HepG2 (cell line): ENCODE results near the gene CAPRIN2. TPM values are rescaled to one million over a fixed set of nuclear protein-coding genes. Genes with fewer than 3 reads are reported as not detected.

ENCODE experiments used
- ATAC-seq: fragments of 200-7000 bp; cut with Tn5 transposase; 3 replicates; pipeline ENCODE4 v1.9.1; 2020; ENCODE audit warnings: mild to moderate bottlenecking, moderate library complexity
- BruUV-seq: library from RNA; stranded (reverse); fragments of 400-500 nt; replicated peaks from 2 replicates; lab custom pipeline; 2021; lab: Mats Ljungman, UMichigan
- CTCF ChIA-PET: fragments of 300-600 bp; formaldehyde crosslinking; extraction: SDS; loops from one replicate; lab custom pipeline; 2021; ENCODE audit warnings: low total read pairs, inconsistent platforms, low intra/inter-chr PET ratio; lab: Yijun Ruan, JAX
- POLR2A ChIA-PET: fragments of 350-600 bp; sonication (Branson Sonifier 250); formaldehyde crosslinking; loops from one replicate; lab custom pipeline; 2020; ENCODE audit warnings: antibody characterized with exemption, inconsistent platforms; lab: Yijun Ruan, JAX
- DNase-seq: peaks from one replicate; pipeline ENCODE4 v3.0.0-alpha.2; 2015; ENCODE audit warnings: low spot score
- FAIRE-seq: peaks from 3 replicates; lab custom pipeline; 2011; peaks lifted over from hg19 to GRCh38; lab: Jason Lieb, UNC
- H2AFZ ChIP-seq: one replicate; pipeline ENCODE4 v1.6.1; 2011; ENCODE audit warnings: low read length, inconsistent platforms
- H3K27ac ChIP-seq: fragments of 300-600 bp; 3 replicates; pipeline ENCODE4 v1.8.0; 2011; ENCODE audit warnings: mixed run types, mild to moderate bottlenecking, mixed read lengths, low read length, inconsistent platforms; ENCODE audit not compliant: insufficient read depth; ENCODE audit errors: extremely low read length
- H3K27me3 ChIP-seq, 2 experiments: fragments of 200-600 bp in 1 of 2; 2 replicates in 1 of 2; 3 replicates in 1 of 2; pipeline versions ENCODE4 v1.6.0 to v1.8.0; 2011; ENCODE audit warnings: low read length in 2 of 2, mild to moderate bottlenecking in 2 of 2, moderate library complexity in 2 of 2, inconsistent platforms in 1 of 2; ENCODE audit not compliant: insufficient read depth in 2 of 2, control insufficient read depth in 1 of 2
- H3K36me3 ChIP-seq, 2 experiments: fragments of 200-600 bp in 1 of 2; replicated peaks in 1 of 2; 2 replicates in 1 of 2; 3 replicates in 1 of 2; pipeline versions ENCODE4 v1.5.1 to v1.8.0; 2011; ENCODE audit warnings: low read length in 2 of 2, inconsistent platforms in 1 of 2; ENCODE audit not compliant: insufficient read depth in 2 of 2, control insufficient read depth in 1 of 2
- H3K4me1 ChIP-seq: 2 replicates; pipeline ENCODE4 v1.5.1; 2012; ENCODE audit warnings: low read length, inconsistent platforms; ENCODE audit not compliant: insufficient read depth
- H3K4me2 ChIP-seq: 2 replicates; pipeline ENCODE4 v1.6.0; 2011; ENCODE audit warnings: low read depth, low read length, inconsistent platforms
- H3K4me3 ChIP-seq, 3 experiments: fragments of 200-600 bp in 1 of 3; sonication (generic), shearing (Covaris generic) in 1 of 3; replicated peaks in 1 of 3; 2 replicates each; pipeline ENCODE4 v1.5.1; 2011 to 2016; ENCODE audit warnings: low read length in 3 of 3, inconsistent platforms in 2 of 3, low read depth in 2 of 3, mild to moderate bottlenecking in 2 of 3, control low read depth in 1 of 3, mixed read lengths in 1 of 3; ENCODE audit not compliant: insufficient read depth in 1 of 3
- H3K79me2 ChIP-seq: one replicate; pipeline ENCODE4 v1.6.1; 2011; ENCODE audit warnings: low read length, inconsistent platforms; ENCODE audit not compliant: insufficient read depth
- H3K9ac ChIP-seq: 2 replicates; pipeline ENCODE4 v1.6.0; 2011; ENCODE audit warnings: mild to moderate bottlenecking, low read depth, low read length, inconsistent platforms; ENCODE audit not compliant: insufficient read depth
- H3K9me3 ChIP-seq: 2 replicates; pipeline ENCODE4 v1.5.1; 2012; ENCODE audit warnings: mild to moderate bottlenecking, low read length
- H4K20me1 ChIP-seq: 2 replicates; pipeline ENCODE4 v1.6.0; 2011; ENCODE audit warnings: inconsistent platforms, mild to moderate bottlenecking, low read length, moderate library complexity; ENCODE audit not compliant: insufficient read depth
- MED1 ChIP-seq: sonication (generic); formaldehyde crosslinking; IDR thresholded peaks from 2 replicates; pipeline ENCODE4 v1.4.0; 2020; ENCODE audit warnings: missing genetic modification reagents
- NFATC3 ChIP-seq: sonication (generic); formaldehyde crosslinking; IDR thresholded peaks from 2 replicates; pipeline ENCODE4 v1.5.1; 2020; ENCODE audit warnings: mild to moderate bottlenecking, missing genetic modification reagents
- TCF12 ChIP-seq, 2 experiments: fragments of 450-650 bp in 1 of 2; sonication (generic) in 1 of 2; formaldehyde crosslinking in 1 of 2; IDR thresholded peaks; 2 replicates each; pipeline versions ENCODE4 v1.6.1 to v1.8.0; 2017 to 2022; ENCODE audit warnings: antibody characterized with exemption in 1 of 2, mild to moderate bottlenecking in 1 of 2, missing genetic modification reagents in 1 of 2, moderate library complexity in 1 of 2
- ZNF512B ChIP-seq: sonication (generic); formaldehyde crosslinking; IDR thresholded peaks from 2 replicates; pipeline ENCODE4 v1.5.1; 2020; ENCODE audit warnings: missing genetic modification reagents, mild to moderate bottlenecking, borderline replicate concordance
- WGBS: methylation state at CpG from one replicate; pipeline ENCODE4 v1.1.6; 2017; ENCODE audit warnings: low lambda C conversion rate; 5-methylcytosine and 5-hydroxymethylcytosine counted together
- in situ Hi-C: cut with HindIII; loops from 2 replicates; pipeline ENCODE4 v1.10.0; 2017; ENCODE audit warnings: low pct_unique_long_range_greater_than_20kb; ENCODE audit not compliant: extremely low pct_ligation_motif_present
- intact Hi-C: fragments of 100-400 bp; cut with micrococcal nuclease; formaldehyde crosslinking; loops from one replicate; pipeline ENCODE4 v1.10.0; 2022; ENCODE audit not compliant: unreplicated experiment
- polyA plus RNA-seq, 8 experiments: library from polyadenylated mRNA; depleted of rRNA in 3 of 8; stranded (reverse) in 7 of 8; unstranded in 1 of 8; fragments of >200 nt; fragmentation: Illumina TruSeq in 4 of 8; extraction: Trizol in 4 of 8; gene quantifications; 2 replicates each; pipeline versions ENCODE4 v1.2.1 to v1.2.3, GENCODE V29; 2011 to 2016; ENCODE audit warnings: low read depth in 4 of 8, missing spikeins in 1 of 8, mixed read lengths in 1 of 8; ENCODE audit not compliant: insufficient read depth in 1 of 8
- total RNA-seq, 5 experiments: library from RNA; depleted of rRNA; stranded (reverse); fragments of >200 nt; fragmentation: Illumina TruSeq; extraction: Trizol; gene quantifications; 2 replicates each; pipeline ENCODE4 v1.2.3, GENCODE V29; 2016; ENCODE audit warnings: low read depth in 1 of 5
- TF ChIP-seq, protein P1 (sequence below): sonication (generic); formaldehyde crosslinking; conservative IDR thresholded peaks from 2 replicates; pipeline ENCODE4 v1.8.0; 2022; ENCODE audit warnings: low read depth, missing genetic modification reagents

Gene CAPRIN2
- total and polyA plus RNA-seq, 2 of the 13 experiments (the other 11 are each of a cell fraction or from before 2014, with no cell fraction given), result 21.7 to 30.6 TPM

DNA sequence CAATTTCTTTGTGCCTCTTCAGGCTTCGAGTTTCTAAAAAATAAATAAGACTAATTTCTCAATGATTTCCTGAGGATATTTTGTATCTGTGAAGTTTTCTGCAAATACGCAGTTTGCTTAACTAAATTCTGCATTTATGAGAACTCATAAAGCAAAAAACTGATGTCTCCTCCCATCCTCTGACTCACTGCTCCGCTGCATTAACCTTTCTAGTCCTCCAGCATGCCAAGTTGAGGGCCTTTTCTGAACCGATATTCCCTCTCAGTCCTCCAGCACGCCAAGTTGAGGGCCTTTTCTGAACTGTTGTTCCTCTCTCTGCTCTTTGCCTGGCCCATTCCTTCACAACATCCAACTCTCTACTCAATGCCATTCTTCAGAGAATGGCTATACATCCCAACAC is 62.3 kb downstream of the CAPRIN2 start:
- POLR2A ChIA-PET, result no interaction called here
- Histone ChIP-seq H3K4me2 (peak overlapping the region; percentile 54), H3K9ac (no peak overlapping the region), H3K4me1 (peaks cover 53% of the 10 kb centered on the region), H3K79me2 (peaks cover 48% of the 10 kb centered on the region), H3K9me3 (no peaks in the 10 kb centered on the region), H3K4me3 (no peak overlapping the region), H2AFZ (no peak overlapping the region), H3K27ac (no peak overlapping the region), H3K27me3 (no peaks in the 10 kb centered on the region; a peak in 1 of 5 replicates), H4K20me1 (no peaks in the 10 kb centered on the region; the same call in 1 of the 2 replicates), H3K36me3 (no peaks in the 10 kb centered on the region)
- intact Hi-C loops, result loop anchor here (10.0 kb wide), 2 partner anchors 102 to 178 kb away; no protein-coding TSS in a partner anchor
- DNase-seq (no peak), ATAC-seq (no peak), FAIRE-seq (no peak)
- CTCF ChIA-PET, result no interaction called here
- TF ChIP-seq, protein P1, sequence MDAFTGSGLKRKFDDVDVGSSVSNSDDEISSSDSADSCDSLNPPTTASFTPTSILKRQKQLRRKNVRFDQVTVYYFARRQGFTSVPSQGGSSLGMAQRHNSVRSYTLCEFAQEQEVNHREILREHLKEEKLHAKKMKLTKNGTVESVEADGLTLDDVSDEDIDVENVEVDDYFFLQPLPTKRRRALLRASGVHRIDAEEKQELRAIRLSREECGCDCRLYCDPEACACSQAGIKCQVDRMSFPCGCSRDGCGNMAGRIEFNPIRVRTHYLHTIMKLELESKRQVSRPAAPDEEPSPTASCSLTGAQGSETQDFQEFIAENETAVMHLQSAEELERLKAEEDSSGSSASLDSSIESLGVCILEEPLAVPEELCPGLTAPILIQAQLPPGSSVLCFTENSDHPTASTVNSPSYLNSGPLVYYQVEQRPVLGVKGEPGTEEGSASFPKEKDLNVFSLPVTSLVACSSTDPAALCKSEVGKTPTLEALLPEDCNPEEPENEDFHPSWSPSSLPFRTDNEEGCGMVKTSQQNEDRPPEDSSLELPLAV (CRISPR knock-in tag), result no peak
- TF ChIP-seq NFATC3 (CRISPR knock-in tag), result no peak
- no peak for TF ChIP-seq MED1
- no peak for TF ChIP-seq ZNF512B
- TF ChIP-seq TCF12 (IDR thresholded peaks at IDR 0.05), result no peak
- no peak for TF ChIP-seq TCF12 (CRISPR knock-in tag; IDR thresholded peaks at IDR 0.05)
- WGBS, result 88% methylated on average over 5 of the region's 5 CpGs
- in situ Hi-C loops, result no loop called here
- no TSS peak for BruUV-seq
